Left kidney (tissue), 2 donors: ENCODE results near the gene YTHDF1. TPM values are rescaled to one million over a fixed set of nuclear protein-coding genes. Genes with fewer than 3 reads are reported as not detected.

Experiments
- DNase-seq: peaks from one replicate; pipeline ENCODE4 v3.0.0-alpha.2; 2013
- polyA plus RNA-seq: library from polyadenylated mRNA; unstranded; fragments of 120-200 nt; gene quantifications from one replicate; pipeline ENCODE4 v1.2.1, GENCODE V29; 2013; ENCODE audit not compliant: insufficient read length

Gene YTHDF1
- polyA plus RNA-seq, 1 donor: 45.5 TPM

DNA sequence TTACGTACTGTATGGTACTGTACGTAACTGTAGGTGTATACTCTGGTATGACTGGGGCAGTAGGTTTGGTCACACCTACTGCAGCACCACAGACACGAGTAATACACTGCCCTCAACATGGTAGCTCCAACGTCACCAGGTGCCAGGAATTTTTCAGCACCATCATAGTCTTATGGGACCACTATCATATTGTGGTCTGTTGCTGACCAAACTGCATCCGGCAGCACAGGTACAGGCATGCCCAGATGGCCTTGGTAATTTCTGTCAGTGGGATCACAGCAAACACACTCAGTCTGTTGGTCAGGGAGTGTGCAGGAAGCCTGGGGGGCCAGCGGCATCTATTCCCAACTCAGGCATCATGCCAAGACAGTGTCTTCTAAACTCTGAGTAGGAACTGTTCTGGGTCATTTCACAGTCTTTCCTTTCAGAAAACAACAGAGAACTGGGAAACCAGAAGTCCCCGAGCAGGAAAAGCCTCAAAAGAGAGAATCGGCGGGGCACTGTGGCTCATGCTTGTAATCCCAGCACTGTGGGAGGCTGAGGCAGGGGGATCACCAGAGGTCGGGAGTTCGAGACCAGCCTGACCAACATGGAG, 5.8 kb downstream of the YTHDF1 start:
- DNase-seq: no peak

DNA sequence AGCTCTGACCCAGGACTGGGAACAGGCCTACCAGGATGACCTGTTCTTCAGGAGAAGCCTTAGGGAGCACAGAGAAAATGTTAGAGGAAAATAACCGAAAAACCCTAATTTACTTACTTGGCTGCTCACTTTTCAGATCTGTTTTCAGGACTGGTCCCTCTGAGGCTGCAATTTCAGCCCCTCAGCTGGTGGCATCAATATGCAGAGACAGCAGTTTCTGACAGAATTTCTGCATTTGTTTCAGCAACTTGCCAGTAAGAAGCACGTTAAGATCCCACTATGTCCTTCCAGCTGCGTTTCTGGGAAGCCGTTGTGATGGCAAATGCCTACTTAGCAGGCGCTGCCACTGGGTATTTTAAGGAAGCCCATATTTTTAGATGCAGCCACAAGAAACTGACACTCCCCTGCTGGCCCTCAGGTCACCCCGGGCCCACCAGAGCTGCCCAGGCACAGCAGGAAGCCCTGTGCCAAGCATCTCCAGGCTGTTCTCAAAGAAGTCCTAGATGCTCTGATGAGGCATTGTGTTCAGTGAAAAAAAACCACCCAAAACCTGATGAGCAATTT, 7.5 kb downstream of the YTHDF1 start:
- DNase-seq: no peak

DNA sequence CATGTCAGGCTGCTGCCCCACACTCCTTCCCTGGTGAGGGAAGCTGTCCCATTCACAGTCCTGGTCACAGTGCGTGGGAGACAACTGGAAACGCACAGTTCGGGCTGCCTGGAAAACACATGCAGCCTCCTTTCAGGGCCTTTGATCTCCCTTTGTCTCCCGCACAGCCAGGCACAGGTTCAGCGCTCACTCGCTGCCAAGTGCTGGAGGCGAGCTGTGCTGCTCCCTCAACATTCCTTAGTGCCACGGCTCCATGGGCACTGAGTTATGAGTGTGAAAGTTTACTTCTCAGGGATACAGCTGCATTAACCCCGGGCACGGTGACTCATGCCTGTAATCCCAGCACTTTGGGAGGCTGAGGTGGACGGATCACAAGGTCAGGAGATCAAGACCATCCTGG, 9.1 kb downstream of the YTHDF1 start:
- DNase-seq: no peak

DNA sequence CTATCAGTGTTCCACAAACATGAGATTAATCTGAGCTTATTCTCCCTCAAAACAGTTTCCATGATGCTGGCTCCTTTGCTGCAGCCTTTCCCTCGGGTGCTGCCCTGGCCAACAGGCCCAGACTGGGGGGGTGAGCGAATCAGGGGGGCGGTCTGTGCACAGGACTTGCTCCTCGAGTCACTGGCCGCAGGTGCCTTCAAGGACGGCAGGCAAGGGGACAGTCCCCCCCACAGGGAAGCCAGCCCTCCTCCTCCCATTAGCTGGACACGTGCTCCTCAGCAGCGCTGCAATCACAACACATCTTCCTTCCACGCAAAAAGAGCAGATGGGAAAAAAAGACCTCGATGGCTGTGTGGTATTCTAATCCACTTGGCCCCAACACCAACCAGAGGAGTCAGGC, 10.0 kb downstream of the YTHDF1 start:
- no peak for DNase-seq

DNA sequence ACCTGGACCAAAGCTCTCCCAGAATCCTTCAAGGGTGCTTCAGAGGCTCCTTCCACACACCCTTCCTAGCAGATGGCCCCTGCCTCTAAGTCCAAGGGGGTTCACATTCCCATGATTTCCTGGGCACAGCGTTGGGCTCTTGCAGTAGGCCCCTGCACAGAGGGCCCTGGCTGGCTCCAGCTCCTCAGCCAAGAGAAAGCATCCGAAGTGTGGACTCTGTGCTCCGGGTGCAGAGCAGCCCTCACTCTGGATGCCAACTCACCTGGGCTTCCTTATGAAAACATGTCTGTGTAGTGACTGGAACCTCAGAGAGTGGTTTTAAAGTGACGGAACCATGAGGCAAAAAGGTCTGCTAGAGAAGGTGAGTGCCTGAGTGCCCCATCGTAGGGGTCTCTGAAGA, 11.6 kb downstream of the YTHDF1 start:
- no peak for DNase-seq

DNA sequence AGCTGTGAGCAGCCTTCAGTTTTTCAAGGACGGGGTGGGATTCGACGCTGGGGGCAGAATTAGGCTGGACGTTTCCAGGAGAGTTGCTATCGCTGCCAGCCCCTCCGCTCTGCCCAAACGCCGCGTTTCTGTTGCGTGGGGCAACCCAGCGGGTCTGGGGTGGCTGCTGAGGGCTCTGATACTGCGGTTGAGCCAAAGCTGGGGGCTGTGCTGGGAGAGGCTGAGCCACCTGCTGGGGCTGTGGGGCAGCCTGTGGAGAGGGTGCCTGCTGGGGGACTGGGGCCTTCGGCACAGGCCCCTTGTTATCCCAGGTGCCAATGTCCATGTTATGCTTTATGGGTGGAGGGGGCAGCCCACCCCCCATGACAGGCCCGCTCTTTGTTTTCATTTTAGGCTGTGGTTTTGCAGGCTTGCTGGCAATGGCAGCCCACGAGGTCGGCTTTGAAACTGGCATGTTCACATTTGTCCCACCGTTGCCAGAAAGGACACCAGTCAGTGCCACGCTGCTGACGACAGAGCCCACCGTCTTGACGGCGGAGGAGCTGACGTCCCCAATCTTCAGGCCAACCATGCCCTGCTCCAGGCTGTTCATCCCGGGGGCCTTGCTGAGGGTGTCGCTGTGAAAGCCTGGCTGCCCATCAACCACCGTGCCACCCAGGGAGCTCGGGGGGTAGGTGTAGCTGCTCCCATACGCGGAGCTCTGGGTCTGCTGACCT, 13.0 kb downstream of the YTHDF1 start:
- no peak for DNase-seq

DNA sequence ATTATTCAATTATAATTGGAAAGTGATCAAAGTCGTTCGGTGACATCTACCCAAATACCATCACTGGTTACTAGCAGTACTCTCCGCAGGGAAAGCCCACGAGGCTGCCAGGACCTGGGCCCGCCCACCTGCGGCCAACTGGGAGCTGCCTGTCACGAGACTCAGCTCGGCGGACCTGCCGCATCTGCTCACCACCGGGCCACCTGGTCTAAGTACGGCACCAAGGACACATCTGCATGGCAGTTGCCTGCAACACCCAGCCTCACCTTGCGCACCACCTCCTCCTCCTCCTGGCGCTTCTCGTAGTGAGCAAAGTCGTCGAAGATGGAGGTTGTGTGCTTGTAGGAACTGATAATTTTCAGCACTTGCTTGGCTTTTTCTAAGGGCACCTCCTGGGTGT, 13.9 kb downstream of the YTHDF1 start:
- DNase-seq: no peak

DNA sequence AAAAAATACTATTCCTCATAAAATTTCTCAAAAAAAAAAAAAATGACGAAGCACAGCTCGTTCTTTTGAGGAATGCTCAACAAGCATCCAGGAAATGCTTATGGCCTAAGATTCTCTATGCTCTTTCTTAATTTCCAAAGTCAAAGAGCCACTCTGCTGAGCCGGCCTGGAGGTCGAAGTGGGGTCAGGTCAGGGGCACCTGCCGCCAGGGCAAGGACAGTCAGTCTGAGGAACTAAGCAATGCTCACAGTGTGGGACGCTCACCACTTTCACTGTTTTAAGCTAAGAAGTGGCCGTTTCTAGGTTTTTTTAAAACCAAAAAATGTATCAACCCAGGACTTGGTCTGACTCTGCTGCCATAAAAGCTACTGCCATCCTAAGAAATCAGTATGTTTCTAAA, 17.3 kb downstream of the YTHDF1 start:
- no peak for DNase-seq

DNA sequence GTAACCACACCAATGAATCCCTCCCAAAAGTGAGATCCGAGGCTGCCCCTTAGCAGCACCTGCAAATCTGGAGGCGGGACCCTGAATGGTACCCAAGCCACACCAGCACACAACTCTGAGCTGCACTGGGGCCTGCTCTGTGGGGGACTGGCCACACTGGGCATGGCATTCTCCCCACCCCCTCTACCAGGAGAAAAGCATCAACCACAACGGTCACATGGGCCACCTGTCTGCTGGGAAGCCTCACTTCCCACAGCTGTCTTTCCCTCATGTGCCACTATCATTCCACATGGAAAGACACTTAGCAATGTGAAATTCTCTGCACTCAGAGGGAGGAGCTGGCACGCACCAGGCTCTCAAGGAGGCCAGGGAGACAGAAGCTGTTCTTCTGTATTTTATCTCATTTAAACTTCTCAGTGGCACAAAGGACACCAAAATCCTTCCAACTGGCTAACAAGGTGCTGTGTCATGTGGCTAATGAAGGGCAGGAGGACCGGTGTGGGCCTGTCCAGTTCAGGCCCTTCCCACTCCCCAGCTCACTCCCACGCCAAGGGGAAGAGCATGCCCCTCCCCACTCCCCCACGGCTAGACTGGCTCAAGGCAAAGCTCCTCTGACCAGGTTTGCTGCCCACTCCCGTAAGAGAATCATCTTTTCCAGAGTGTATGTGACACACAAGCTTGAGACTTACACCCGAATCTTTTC, 19.0 kb downstream of the YTHDF1 start:
- DNase-seq: no peak

DNA sequence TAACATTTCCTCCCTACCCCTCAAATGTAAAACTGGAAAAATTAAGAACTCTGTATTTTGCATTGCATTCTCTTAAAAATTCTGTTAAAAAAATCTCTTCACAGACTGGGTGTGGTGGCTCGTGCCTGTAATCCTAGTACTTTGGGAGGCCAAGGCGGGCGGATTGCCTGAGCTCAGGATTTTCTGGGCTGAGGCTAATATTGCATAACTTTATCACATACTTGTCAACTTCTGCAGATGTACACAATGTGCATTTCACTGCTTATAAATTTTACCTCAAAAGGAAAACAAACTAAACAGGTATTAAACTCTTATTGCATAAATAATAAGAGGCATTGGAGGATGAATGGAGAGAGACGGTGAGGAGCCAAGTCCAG, 21.1 kb downstream of the YTHDF1 start:
- no peak for DNase-seq

DNA sequence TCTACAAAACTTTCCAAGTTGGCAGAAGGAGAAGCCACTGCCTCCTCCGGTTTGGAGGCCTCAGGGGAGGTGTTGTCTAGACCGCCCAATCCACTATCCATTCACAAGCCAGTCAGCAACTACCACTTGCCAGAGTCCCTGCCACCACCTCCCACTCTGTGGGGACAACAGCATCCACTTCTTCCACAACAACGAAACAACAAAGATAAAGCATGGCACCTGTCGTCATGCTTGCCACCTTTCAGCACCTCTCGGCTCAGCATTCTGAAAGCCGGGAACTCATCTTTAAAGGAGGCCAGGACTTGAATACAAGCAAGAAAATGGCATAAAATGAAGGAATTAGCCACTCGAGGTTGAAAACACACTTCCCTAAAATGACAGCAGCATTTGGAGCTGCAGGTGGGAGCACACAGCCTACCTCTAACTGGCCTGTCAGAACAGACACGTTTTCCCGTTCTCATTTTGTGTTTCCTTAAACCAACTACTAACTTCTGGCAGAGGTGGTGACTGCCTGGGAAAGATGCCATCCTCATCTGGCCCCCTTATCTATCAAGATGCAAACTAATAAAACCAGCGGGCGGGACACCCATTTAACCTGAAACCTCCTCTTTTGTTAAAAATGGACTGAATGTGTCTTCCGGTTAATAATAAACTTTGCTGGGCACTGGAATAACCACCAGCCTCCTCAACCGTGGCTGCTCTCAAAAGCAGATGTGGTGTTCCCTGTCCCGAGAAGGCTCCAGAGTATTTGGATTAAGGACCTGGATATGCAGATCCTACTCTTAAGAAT, 21.7 kb downstream of the YTHDF1 start:
- DNase-seq: no peak

DNA sequence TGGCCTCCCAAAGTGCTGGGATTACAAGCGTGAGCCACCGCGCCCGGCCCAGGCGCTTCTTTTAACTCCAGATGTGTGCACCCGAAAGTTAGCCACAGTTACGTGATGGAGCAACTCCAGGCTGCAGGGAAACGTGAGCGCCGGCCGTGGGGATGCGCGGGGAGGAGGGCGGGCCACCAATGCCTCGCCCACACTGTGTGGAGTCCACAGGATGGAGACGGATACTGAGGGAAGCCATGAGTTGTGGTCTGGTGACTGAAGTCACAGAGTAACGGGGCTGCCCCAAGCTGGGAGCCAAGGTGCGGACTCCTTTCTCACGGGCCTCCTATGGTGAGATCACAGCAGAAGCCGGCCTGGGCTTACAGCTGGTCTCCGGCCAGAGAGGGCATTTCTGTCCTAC, 23.2 kb downstream of the YTHDF1 start:
- DNase-seq: no peak

DNA sequence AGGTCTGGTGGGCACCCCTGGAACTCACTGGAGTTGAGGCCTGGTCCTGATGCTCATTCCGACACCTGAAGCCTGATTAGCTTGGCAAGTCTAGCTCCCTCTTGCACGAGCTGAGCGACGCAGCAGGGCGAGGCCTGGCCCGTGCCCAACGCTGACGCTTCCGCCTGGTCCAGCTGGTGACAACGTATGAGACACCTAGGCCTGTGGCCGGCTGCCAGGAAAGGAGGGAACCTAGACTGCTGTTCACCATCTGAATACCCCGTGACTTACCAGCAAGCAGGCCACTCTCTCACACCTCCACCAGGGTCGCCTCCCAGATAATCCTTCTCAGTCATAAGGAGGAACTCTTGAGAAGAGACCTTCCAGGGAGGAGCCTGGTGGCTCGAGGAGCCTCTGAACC, 24.5 kb downstream of the YTHDF1 start:
- no peak for DNase-seq

DNA sequence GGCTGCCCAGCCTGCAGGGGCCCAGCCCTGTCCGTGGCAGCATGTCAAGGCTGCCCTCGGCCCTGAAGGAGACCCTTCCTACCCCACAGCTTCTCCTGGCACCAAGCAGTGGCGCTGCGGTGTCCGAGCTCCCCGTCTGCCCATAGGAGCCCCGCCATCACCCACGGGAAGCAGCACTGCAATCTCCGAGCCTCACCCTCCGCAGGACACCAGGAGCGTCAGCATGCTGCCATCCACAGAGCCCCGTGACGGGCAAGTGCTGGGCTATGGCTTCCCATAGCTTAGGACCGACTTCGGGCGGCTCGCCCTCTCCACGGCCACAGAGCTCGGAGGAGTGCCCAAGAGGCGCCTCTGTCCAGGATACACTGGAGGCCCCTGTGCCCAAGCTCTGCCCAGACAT, 25.1 kb downstream of the YTHDF1 start:
- no peak for DNase-seq

DNA sequence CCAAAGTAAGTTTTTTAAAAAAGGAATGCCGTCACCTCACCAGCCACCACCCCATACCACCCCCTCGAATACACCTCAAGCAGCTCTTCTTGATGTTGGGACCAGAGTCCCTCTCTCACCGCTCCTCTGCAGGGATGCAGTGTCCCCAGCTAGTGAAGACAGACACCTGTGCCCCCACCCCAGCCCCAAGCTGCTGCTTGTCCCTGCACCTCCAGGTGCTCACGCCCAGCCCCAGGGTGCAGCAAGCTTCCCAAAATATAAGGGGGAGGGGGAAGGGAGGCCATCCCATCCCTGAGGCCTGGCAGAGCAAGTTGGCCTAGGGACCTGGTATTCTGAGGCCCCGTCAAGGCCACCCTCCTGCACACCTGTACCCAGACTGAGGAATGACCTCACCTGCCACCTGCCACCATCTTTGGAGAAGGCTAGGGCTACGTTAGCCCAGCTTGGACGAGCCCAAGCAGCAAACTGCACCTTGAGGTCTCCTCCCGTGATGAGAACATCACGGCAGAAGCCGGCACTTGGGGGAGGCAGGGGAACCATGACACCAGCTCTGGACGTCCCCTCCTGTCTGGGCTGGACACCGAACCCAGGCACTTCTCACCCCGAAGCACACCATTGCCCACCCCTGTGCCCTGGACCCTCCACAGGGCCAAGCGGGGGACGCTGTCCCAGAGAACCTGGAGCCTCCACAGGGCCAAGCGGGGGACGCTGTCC, 25.9 kb downstream of the YTHDF1 start:
- DNase-seq: no peak

DNA sequence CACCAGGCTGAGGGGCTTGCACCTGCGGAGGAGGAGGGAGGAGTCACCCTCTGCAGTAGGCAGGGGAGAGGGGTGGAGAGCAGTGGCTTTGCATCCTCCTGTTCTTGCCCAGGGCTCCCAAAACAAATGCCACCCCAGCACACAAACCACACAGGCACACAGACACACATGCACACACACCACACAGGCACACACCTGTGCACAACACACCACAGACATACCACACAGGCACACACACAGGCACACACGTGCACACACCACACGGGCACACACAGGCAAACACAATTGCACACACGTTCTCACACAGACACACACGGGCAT, 26.6 kb downstream of the YTHDF1 start:
- no peak for DNase-seq

DNA sequence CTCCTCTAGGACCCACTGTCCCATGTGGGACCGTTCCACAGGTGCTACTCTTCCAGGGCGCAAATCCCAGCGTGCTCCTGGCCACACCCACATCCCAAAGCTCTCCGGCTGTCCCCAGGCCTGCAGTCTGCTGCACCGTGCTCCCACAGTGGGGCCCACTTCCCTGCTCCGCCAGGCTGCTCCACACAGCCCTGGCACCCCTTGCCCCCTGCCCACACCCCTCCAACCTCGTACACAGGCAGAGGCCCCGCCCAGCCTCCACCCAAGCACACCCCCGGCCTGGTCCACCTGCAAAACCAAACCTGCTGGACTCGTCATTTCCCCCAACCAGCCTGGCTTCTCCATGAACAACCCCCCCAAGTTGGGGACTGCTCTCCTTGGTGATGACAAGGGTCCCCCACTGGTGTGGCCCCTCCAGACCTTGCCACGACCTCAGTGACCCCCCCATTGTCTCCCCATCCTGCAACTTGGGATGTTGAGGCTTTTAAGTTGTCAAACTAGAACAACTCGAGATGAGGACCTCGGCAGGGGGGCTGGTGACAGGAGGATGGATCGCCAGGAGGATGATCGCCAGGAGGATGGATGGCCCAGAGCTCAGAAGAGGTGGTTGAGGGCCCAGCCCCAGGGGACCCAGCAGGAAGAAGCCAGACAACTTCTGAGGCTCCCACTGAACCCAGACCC, 27.1 kb downstream of the YTHDF1 start:
- DNase-seq: no peak

DNA sequence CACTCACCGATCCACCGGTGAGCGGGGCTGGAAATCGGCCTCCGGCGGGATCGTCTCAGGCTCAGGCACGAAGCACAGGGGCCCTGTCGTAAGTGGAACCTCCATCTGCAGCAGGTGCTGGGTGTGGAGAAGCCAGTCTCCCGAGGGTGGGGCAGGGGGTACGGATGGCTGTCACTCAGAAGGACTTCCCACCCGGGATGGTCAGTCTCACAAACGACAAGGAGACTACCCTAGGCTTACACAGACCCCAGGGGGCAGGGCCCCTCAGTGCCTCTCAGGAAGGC, 27.8 kb downstream of the YTHDF1 start:
- no peak for DNase-seq

DNA sequence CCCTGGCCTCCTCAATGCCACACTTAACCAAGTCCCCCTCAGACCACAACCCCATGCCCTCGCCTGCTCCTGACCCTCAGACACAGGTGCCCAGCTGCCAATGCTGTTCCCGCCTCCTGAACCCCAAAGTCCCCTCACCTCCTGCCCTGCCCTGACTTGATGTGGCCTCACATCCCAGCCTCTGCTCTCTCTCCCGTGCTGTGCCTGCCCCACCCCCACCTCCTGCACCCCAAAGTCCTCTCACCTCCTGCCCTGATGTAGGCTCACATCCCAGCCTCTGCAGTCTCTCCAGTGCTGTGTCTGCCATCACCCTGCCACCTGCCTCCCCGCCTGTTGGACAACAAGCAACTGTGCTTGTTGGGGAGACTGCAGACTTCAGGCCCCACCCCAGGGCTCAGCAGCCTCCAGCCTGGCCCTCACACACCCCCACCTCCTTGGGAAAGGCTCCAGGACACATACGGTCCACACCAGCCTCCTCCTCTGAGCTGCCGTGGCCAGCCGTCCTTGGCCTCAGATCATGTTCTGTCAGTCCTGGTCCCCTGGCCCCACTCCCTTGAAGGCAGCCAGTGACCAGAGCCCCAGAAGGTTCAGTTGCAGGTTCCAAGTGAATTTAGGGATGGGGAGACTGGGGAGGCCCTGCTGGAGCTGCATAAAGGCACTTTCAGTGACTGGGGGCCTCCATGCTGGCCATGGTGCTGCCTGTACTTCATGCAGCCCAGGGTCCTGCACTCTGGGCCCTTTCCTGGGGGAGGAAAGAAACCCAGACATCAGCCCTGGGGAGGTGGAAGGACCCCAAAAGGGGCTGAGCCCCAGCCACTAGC, 28.4 kb downstream of the YTHDF1 start:
- no peak for DNase-seq

DNA sequence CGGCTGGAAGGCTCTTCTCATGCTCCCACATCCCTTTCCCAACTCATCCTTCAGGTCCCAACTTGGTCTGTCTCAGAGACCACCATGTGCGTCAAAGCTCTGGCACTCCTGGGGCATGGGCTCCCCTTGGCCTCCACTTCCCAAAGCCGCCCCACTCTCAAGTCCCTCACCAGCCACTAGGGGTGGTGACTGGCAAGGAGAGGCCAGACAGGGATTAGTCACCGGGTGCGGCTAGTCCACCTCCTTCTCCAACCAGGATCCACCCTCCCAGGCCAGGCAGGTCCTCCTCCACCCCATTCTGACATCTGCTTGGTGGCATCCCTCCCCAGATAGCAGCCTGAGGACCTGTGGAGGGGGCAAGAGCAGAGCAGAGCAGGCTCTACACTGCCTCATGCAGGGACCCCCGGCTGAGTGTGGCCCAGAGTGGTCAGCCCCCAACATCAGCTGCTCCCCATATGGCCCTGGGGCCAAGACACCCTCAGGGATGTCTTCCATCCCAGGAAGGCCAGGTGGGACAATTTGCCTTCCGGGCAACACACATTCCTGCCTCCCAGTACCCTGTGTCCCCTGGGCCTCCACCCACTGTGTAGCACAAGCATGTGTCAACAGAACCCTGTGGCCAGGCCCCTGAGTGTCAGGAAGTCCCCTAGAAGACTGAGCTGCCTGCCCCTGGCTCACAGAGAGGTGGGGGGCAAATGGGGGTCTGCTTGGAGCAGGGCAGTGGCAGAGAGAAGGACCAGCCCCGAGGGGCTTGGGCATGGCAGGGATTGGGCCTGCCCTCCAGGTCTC, 29.2 kb downstream of the YTHDF1 start:
- DNase-seq: no peak
